Measurements from ENCODE around the gene STUB1.

DNA sequence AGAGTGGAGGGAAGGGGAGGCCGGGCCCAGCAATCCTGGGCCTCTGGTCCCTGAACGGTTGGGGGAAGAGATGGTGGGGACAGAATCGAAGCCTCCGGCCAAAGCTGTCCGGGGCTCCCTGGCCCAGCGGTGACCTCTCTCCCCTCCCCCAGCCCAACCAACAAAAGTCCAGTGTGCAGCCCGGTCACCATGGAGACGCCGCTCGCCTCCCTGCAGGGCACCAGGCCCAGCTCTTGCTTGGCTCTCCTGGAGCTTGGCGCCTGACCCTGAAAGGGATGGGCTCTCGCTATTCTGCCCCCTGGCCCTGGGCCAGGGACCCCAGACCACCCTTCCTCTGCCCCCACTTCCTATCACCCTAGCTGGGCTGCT lies 36.0 kb downstream of the STUB1 start:
- no peak for TF ChIP-seq EZH2 (IDR thresholded peaks at IDR 0.05; ENCODE audit: low read depth, low read length, severe bottlenecking)
- 0 out of 3 replicates have a peak, but pooled peaks of 1 of the 2 experiments have one; percentile 2 for TF ChIP-seq POLR2A (IDR thresholded peaks at IDR 0.05; ENCODE audit: control extremely low read depth in 1 of 2, low read depth in 2 of 2, low read length in 2 of 2)
